DOHH2 (cell line): ENCODE data around the gene GTF2F2.

ENCODE experiments used
- EZH2phosphoT487 ChIP-seq: fragments of 200-600 bp; sonication (generic); IDR thresholded peaks from 2 replicates; pipeline ENCODE4 v1.6.1; 2017; ENCODE audit warnings: borderline replicate concordance, mild to moderate bottlenecking, antibody characterized with exemption, low read length, moderate library complexity, mixed read lengths
- TF ChIP-seq, protein P1 (sequence below): fragments of 200-600 bp; sonication (generic); IDR thresholded peaks from one replicate; pipeline ENCODE4 v1.5.1; 2014; ENCODE audit warnings: antibody characterized with exemption, mild to moderate bottlenecking, low read depth, low read length; ENCODE audit not compliant: poor library complexity, severe bottlenecking

DNA sequence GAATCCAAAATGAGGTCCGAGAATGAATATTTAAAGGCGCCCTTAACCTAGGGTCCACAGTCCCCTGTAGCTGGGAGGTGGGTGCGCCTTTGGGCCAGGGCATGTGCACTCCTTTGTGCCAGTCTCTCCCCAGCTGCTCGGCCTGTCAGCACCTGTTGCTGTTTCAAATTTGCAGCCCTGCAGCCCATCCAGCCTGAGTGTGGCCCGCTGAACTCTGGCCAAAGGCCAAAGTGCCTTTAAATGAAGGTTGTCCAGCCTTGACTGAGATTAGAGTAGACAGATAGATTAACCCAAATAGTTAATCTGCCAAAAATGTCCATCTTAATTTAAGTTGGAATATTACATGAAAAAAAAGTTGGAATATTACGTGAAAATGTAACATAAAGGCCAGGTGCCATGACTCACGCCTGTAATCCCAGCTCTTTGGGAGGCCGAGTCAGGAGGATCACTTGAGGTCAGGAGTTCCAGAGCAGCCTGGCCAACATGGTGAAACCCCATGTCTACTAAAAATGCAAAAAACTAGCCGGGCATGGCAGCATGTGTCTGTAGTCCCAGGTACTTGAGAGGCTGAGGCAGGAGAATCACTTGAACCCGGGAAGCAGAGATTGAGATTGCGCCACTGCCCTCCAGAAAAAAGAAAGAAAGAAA is 195.3 kb downstream of the GTF2F2 start:
- TF ChIP-seq, protein P1, sequence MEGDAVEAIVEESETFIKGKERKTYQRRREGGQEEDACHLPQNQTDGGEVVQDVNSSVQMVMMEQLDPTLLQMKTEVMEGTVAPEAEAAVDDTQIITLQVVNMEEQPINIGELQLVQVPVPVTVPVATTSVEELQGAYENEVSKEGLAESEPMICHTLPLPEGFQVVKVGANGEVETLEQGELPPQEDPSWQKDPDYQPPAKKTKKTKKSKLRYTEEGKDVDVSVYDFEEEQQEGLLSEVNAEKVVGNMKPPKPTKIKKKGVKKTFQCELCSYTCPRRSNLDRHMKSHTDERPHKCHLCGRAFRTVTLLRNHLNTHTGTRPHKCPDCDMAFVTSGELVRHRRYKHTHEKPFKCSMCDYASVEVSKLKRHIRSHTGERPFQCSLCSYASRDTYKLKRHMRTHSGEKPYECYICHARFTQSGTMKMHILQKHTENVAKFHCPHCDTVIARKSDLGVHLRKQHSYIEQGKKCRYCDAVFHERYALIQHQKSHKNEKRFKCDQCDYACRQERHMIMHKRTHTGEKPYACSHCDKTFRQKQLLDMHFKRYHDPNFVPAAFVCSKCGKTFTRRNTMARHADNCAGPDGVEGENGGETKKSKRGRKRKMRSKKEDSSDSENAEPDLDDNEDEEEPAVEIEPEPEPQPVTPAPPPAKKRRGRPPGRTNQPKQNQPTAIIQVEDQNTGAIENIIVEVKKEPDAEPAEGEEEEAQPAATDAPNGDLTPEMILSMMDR = no peak
- TF ChIP-seq EZH2phosphoT487 = no peak
